Caco-2 (cell line): ENCODE measurements around the gene UBE2L3. TPM values are rescaled to one million over a fixed set of nuclear protein-coding genes. Genes with fewer than 3 reads are reported as not detected.

ENCODE experiments used
- BruUV-seq: library from RNA; stranded (reverse); fragments of 400-500 nt; replicated peaks from 2 replicates; lab custom pipeline; 2021; lab: Mats Ljungman, UMichigan
- CTCF ChIA-PET: fragments of 300-600 bp; sonication (Branson Sonifier 250); formaldehyde crosslinking; loops from one replicate; lab custom pipeline; 2022; ENCODE audit warnings: antibody characterized with exemption; lab: Charles Lee
- POLR2A ChIA-PET: fragments of 300-600 bp; sonication (Branson Sonifier 250); formaldehyde crosslinking; loops from one replicate; lab custom pipeline; 2022; ENCODE audit warnings: antibody characterized with exemption; lab: Charles Lee
- DNase-seq, 2 experiments: peaks; one replicate each; pipeline versions ENCODE4 v3.0.0 to v3.0.0-alpha.2; 2020 to 2022
- H3K27me3 ChIP-seq: replicated peaks from 2 replicates; pipeline ENCODE4 v1.6.0; 2011; ENCODE audit warnings: low read length; ENCODE audit not compliant: control insufficient read depth, insufficient read depth
- H3K36me3 ChIP-seq: 2 replicates; pipeline ENCODE4 v1.5.1; 2011; ENCODE audit warnings: low read length; ENCODE audit not compliant: control insufficient read depth, insufficient read depth
- H3K4me1 ChIP-seq: fragments of 250-450 bp; sonication (Bioruptor Pico); 2 replicates; pipeline ENCODE4 v1.5.1; 2020; ENCODE audit warnings: mild to moderate bottlenecking
- H3K4me3 ChIP-seq: 2 replicates; pipeline ENCODE4 v1.5.1; 2011; ENCODE audit warnings: low read depth, mild to moderate bottlenecking, control low read depth, low read length
- H3K9me3 ChIP-seq: fragments of 250-450 bp; sonication (Bioruptor Pico); 2 replicates; pipeline ENCODE4 v1.5.1; 2020; ENCODE audit warnings: mild to moderate bottlenecking, moderate library complexity
- H3K27ac Mint-ChIP-seq: one replicate; pipeline ENCODE4 v1.8.0; 2022; ENCODE audit warnings: mixed read lengths; ENCODE audit not compliant: unreplicated experiment
- H3K27me3 Mint-ChIP-seq: one replicate; pipeline ENCODE4 v1.8.0; 2022; ENCODE audit warnings: mixed read lengths; ENCODE audit not compliant: insufficient read depth, unreplicated experiment
- H3K36me3 Mint-ChIP-seq: one replicate; pipeline ENCODE4 v1.8.0; 2022; ENCODE audit warnings: mild to moderate bottlenecking, mixed read lengths; ENCODE audit not compliant: insufficient read depth, unreplicated experiment
- H3K4me1 Mint-ChIP-seq: one replicate; pipeline ENCODE4 v1.8.0; 2022; ENCODE audit warnings: low read depth, mixed read lengths; ENCODE audit not compliant: unreplicated experiment
- H3K4me3 Mint-ChIP-seq: one replicate; pipeline ENCODE4 v1.8.0; 2022; ENCODE audit warnings: mild to moderate bottlenecking, moderate library complexity, mixed read lengths; ENCODE audit not compliant: unreplicated experiment
- H3K9me3 Mint-ChIP-seq: one replicate; pipeline ENCODE4 v1.8.0; 2022; ENCODE audit warnings: mixed read lengths; ENCODE audit not compliant: unreplicated experiment
- intact Hi-C: fragments of 100-400 bp; cut with micrococcal nuclease; formaldehyde crosslinking; loops from one replicate; pipeline ENCODE4 v1.10.0; 2022; ENCODE audit not compliant: unreplicated experiment
- total RNA-seq: library from RNA; stranded (reverse); gene quantifications from 2 replicates; pipeline ENCODE4 v1.2.3, GENCODE V29; 2022
- TF ChIP-seq, protein P1 (sequence below), 2 experiments: fragments of 200-600 bp in 1 of 2; IDR thresholded peaks; 1 replicate in 1 of 2; 2 replicates in 1 of 2; pipeline versions ENCODE4 v1.5.1 to v1.8.0; 2011 to 2022; ENCODE audit warnings: antibody characterized with exemption in 1 of 2, control low read depth in 1 of 2, inconsistent platforms in 1 of 2, low read depth in 1 of 2, low read length in 1 of 2, mild to moderate bottlenecking in 1 of 2, moderate library complexity in 1 of 2; ENCODE audit not compliant: insufficient read depth in 1 of 2, severe bottlenecking in 1 of 2, unreplicated experiment in 1 of 2

The UBE2L3 gene
- total RNA-seq, 1 experiment from 2014 or later: 63.4 TPM

- peaks cover 45% of the 10 kb centered on the region for H3K36me3 Mint-ChIP-seq
- no peaks in the 10 kb centered on the region for H3K27me3 ChIP-seq
- CTCF ChIA-PET: interaction anchor here (1.0 to 4.5 kb wide), 2 partner anchors 10 to 23 kb away, joined by 5 to 23 read pairs; partner anchors contain the start of gene SDF2L1
These were observed 84.6 kb downstream of the UBE2L3 start for GRCh38 chr22:21652010-21652546.

DNA sequence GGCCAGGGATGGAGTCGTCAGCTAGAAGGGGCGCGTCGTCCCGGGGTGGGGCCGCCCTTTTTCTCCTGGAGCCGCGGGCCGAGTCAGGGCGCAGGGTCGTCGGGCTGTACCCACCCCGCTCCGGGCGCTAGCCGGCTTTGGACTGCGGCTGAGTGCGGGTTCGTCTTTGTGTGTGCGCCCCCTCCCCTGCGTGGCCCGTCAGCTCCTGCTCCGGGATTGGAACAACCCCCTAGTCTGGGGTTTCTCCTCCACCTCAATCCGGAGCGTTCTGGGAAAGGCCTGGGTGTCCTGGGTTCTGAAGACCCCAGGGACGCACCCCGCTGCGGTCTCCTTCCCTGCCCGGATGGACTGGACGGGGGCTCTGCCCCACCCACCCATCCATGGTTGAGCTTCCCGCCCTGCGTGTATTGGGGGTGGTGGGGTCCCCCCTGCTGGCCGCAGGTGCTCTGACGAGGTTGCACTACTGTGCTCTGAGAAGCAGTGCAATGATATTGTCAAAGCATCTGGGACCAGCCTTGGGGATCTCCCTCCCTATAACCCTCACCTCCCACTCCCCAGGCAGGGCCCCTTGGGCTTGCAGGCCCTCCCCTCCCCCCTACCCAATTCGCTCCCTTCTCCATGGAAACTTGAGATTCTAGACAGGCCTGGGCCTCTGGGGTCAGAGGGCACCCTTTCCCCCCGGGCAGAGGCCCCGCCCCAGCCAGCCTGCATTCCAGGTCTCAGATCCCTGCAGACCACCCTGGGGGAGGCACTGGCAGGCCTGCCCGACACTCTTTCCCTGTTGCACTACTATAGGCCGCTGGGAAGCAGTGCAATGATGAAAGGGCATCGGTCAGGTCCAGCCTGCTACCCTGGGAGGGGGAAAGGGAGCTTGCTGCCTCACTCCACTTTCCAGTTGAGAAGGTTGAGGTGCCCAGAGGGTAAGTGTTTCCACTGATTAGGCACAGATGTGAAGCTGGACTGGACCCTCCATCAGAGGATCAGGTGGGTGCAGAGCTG, 85.3 kb downstream of the UBE2L3 start:
- CTCF ChIA-PET: interaction anchor here (4.5 kb wide), 1 partner anchor 11 kb away, joined by 23 read pairs; the partner anchor contains the start of gene SDF2L1
- Histone ChIP-seq H3K27me3 (no peaks in the 10 kb centered on the region), H3K4me1 (peaks cover 21% of the 10 kb centered on the region), H3K4me3 (peak overlapping the region; percentile 58), H3K36me3 (no peaks in the 10 kb centered on the region), H3K9me3 (no peaks in the 10 kb centered on the region)
- peak overlapping the region; percentile 81 for H3K27ac Mint-ChIP-seq
- H3K4me3 Mint-ChIP-seq: peak overlapping the region; percentile 80
- H3K4me1 Mint-ChIP-seq: peaks cover 19% of the 10 kb centered on the region
- TF ChIP-seq, protein P1, sequence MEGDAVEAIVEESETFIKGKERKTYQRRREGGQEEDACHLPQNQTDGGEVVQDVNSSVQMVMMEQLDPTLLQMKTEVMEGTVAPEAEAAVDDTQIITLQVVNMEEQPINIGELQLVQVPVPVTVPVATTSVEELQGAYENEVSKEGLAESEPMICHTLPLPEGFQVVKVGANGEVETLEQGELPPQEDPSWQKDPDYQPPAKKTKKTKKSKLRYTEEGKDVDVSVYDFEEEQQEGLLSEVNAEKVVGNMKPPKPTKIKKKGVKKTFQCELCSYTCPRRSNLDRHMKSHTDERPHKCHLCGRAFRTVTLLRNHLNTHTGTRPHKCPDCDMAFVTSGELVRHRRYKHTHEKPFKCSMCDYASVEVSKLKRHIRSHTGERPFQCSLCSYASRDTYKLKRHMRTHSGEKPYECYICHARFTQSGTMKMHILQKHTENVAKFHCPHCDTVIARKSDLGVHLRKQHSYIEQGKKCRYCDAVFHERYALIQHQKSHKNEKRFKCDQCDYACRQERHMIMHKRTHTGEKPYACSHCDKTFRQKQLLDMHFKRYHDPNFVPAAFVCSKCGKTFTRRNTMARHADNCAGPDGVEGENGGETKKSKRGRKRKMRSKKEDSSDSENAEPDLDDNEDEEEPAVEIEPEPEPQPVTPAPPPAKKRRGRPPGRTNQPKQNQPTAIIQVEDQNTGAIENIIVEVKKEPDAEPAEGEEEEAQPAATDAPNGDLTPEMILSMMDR (IDR thresholded peaks at IDR 0.05; ENCODE audit: insufficient read depth in 1 of 2, low read depth in 1 of 2, low read length in 1 of 2, severe bottlenecking in 1 of 2, unreplicated experiment in 1 of 2): no peak
- H3K36me3 Mint-ChIP-seq: peaks cover 49% of the 10 kb centered on the region
- POLR2A ChIA-PET: interaction anchor here (1.1 to 2.0 kb wide), 3 partner anchors 11 to 24 kb away, joined by 3 to 15 read pairs (median 4); partner anchors contain the start of genes PPIL2 and SDF2L1
- TSS peak; percentile 36 for BruUV-seq
- H3K9me3 Mint-ChIP-seq: no peaks in the 10 kb centered on the region
- peak in 1 of 2 experiments; percentile 54 for DNase-seq
- intact Hi-C loops: no loop called here
- H3K27me3 Mint-ChIP-seq: no peaks in the 10 kb centered on the region

More at GRCh38 chr22:21652010-21652546, 84.6 kb downstream of the UBE2L3 start:
- Mint-ChIP-seq H3K4me1 (peaks cover 19% of the 10 kb centered on the region), H3K4me3 (peak overlapping the region; percentile 80), H3K9me3 (no peaks in the 10 kb centered on the region), H3K27me3 (no peaks in the 10 kb centered on the region), H3K27ac (peak overlapping the region; percentile 81)
- Histone ChIP-seq H3K4me1 (peaks cover 20% of the 10 kb centered on the region), H3K4me3 (peak overlapping the region; percentile 58), H3K9me3 (no peaks in the 10 kb centered on the region), H3K36me3 (no peaks in the 10 kb centered on the region)
- TF ChIP-seq, protein P1 (IDR thresholded peaks at IDR 0.05; ENCODE audit: insufficient read depth in 1 of 2, low read depth in 1 of 2, low read length in 1 of 2, severe bottlenecking in 1 of 2, unreplicated experiment in 1 of 2): no peak
- POLR2A ChIA-PET: interaction anchor here (0.6 to 2.0 kb wide), 4 partner anchors 10 to 70 kb away, joined by 3 to 15 read pairs (median 4); partner anchors contain the start of genes PPIL2 and SDF2L1
- no TSS peak for BruUV-seq
- intact Hi-C loops: no loop called here
- DNase-seq: peak; percentile 92 to 93

DNA sequence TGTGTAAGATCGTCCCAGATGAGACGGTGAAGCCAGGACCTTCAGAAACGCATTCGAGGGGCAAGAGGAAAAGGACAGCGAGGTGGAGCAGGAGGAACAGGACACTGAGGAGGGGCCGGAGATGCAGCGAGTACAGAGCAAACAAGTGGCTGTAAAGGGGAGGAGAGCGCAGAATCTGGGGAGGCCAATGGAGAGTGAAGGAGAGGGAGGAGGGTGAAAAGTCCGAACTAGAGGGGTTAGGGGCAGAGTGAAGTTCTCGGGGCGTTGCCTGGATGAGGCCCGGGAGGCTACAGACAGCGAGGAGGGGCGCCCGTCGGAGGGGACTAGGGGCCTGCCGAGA, 89.5 kb downstream of the UBE2L3 start:
- ChIA-PET POLR2A (interaction anchor here (0.6 kb wide), 1 partner anchor 9 kb away, joined by 4 read pairs; the partner anchor contains the start of gene PPIL2), CTCF (interaction anchor here (1.3 kb wide), 1 partner anchor 10 kb away, joined by 3 read pairs; no protein-coding TSS in a partner anchor)
- Mint-ChIP-seq H3K4me1 (peaks cover 13% of the 10 kb centered on the region), H3K4me3 (peak overlapping the region; percentile 77), H3K36me3 (peaks cover 39% of the 10 kb centered on the region), H3K27me3 (no peaks in the 10 kb centered on the region), H3K9me3 (no peaks in the 10 kb centered on the region), H3K27ac (peak overlapping the region; percentile 78)
- Histone ChIP-seq H3K36me3 (no peaks in the 10 kb centered on the region), H3K4me1 (peaks cover 21% of the 10 kb centered on the region), H3K9me3 (no peaks in the 10 kb centered on the region), H3K27me3 (no peaks in the 10 kb centered on the region), H3K4me3 (peak overlapping the region; percentile 67)
- DNase-seq: no peak
- TF ChIP-seq, protein P1 (IDR thresholded peaks at IDR 0.05; ENCODE audit: insufficient read depth in 1 of 2, low read depth in 1 of 2, low read length in 1 of 2, severe bottlenecking in 1 of 2, unreplicated experiment in 1 of 2): no peak
- intact Hi-C loops: no loop called here
- no TSS peak for BruUV-seq
